Smooth muscle cell (in vitro differentiated cells): ENCODE data around the gene EFNA3. TPM values are rescaled to one million over a fixed set of nuclear protein-coding genes. Genes with fewer than 3 reads are reported as not detected.

Source experiments
- DNase-seq: peaks from one replicate; lab custom pipeline; 2025; ENCODE audit not compliant: unreplicated experiment; lab: John Stamatoyannopoulos, UW
- H2AFZ ChIP-seq: fragments of 200-600 bp; sonication (generic); 2 replicates; pipeline ENCODE4 v1.6.0; 2016; ENCODE audit warnings: antibody characterized with exemption, low read depth, mild to moderate bottlenecking
- H3F3A ChIP-seq: fragments of 200-600 bp; sonication (generic); 2 replicates; pipeline ENCODE4 v1.6.0; 2017; ENCODE audit warnings: antibody characterized with exemption, low read depth
- H3K27ac ChIP-seq: fragments of 200-600 bp; sonication (generic); 2 replicates; pipeline ENCODE4 v1.5.1; 2016; ENCODE audit warnings: low read depth, mild to moderate bottlenecking
- H3K27me3 ChIP-seq: fragments of 200-600 bp; sonication (generic); 2 replicates; pipeline ENCODE4 v1.6.1; 2016; ENCODE audit warnings: low read depth, mild to moderate bottlenecking
- H3K36me3 ChIP-seq: fragments of 200-600 bp; sonication (generic); 2 replicates; pipeline ENCODE4 v1.5.1; 2016; ENCODE audit warnings: low read depth
- H3K4me1 ChIP-seq: fragments of 200-600 bp; sonication (generic); 2 replicates; pipeline ENCODE4 v1.5.1; 2016; ENCODE audit warnings: low read depth
- H3K4me2 ChIP-seq: fragments of 200-600 bp; sonication (generic); 2 replicates; pipeline ENCODE4 v1.6.0; 2016; ENCODE audit warnings: mild to moderate bottlenecking
- H3K4me3 ChIP-seq: fragments of 200-600 bp; sonication (generic); 2 replicates; pipeline ENCODE4 v1.5.1; 2016; ENCODE audit warnings: mild to moderate bottlenecking
- H3K79me2 ChIP-seq: fragments of 200-600 bp; sonication (generic); 2 replicates; pipeline ENCODE4 v1.6.0; 2016; ENCODE audit warnings: low read depth, mild to moderate bottlenecking
- H3K9ac ChIP-seq: fragments of 200-600 bp; sonication (generic); 2 replicates; pipeline ENCODE4 v1.6.0; 2016; ENCODE audit warnings: low read depth
- H3K9me3 ChIP-seq: fragments of 200-600 bp; sonication (generic); replicated peaks from 2 replicates; pipeline ENCODE4 v1.5.1; 2016; ENCODE audit warnings: low read depth
- H4K20me1 ChIP-seq: fragments of 200-600 bp; sonication (generic); 2 replicates; pipeline ENCODE4 v1.6.0; 2016; ENCODE audit warnings: low read depth
- CTCF ChIP-seq: fragments of 200-600 bp; sonication (generic); IDR thresholded peaks from 2 replicates; pipeline ENCODE4 v1.5.1; 2017; ENCODE audit warnings: borderline replicate concordance, mild to moderate bottlenecking, antibody characterized with exemption; ENCODE audit not compliant: insufficient read depth, poor library complexity, severe bottlenecking
- WGBS: methylation state at CpG from one replicate; pipeline ENCODE4 v1.1.7; 2016; ENCODE audit warnings: low lambda C conversion rate; 5-methylcytosine and 5-hydroxymethylcytosine counted together
- polyA plus RNA-seq: library from polyadenylated mRNA; unstranded; fragments of >200 nt; fragmentation: Nextera tagmentation; extraction: Ambion mirVana; gene quantifications from 2 replicates; pipeline ENCODE4 v1.2.1, GENCODE V29; 2016
- total RNA-seq: library from RNA; depleted of rRNA; stranded (reverse); fragments of >200 nt; gene quantifications from 2 replicates; pipeline ENCODE4 v1.2.3, GENCODE V29; 2014

EFNA3 gene
- total and polyA plus RNA-seq, 2 experiments from 2014 or later: 5.2 to 9.1 TPM

GRCh38 chr1:155037851-155038441, 40.7 kb upstream of the EFNA3 start:
- H3K27ac ChIP-seq: no peak overlapping the region
- no peaks in the 10 kb centered on the region for H3F3A ChIP-seq
- H3K4me2 ChIP-seq: no peak overlapping the region
- no peaks in the 10 kb centered on the region for H4K20me1 ChIP-seq
- no peaks in the 10 kb centered on the region for H3K79me2 ChIP-seq
- H3K9ac ChIP-seq: no peak overlapping the region
- H3K27me3 ChIP-seq: no peaks in the 10 kb centered on the region
- no peak overlapping the region for H3K4me3 ChIP-seq
- TF ChIP-seq CTCF: no peak
- H2AFZ ChIP-seq: no peak overlapping the region
- H3K9me3 ChIP-seq: no peaks in the 10 kb centered on the region
- WGBS: 88% methylated on average over 6 of the region's 6 CpGs
- no peak for DNase-seq
- H3K36me3 ChIP-seq: no peaks in the 10 kb centered on the region
- no peaks in the 10 kb centered on the region for H3K4me1 ChIP-seq

GRCh38 chr1:155038602-155039307, 39.9 kb upstream of the EFNA3 start:
- no peaks in the 10 kb centered on the region for H3K36me3 ChIP-seq
- no peak overlapping the region for H3K9ac ChIP-seq
- no peak for TF ChIP-seq CTCF
- H3K4me3 ChIP-seq: no peak overlapping the region
- no peaks in the 10 kb centered on the region for H3K79me2 ChIP-seq
- no peak overlapping the region for H3K27ac ChIP-seq
- no peaks in the 10 kb centered on the region for H3K4me1 ChIP-seq
- DNase-seq: no peak
- WGBS: 49% methylated on average over 8 of the region's 8 CpGs
- H2AFZ ChIP-seq: no peak overlapping the region
- no peaks in the 10 kb centered on the region for H3K9me3 ChIP-seq
- no peaks in the 10 kb centered on the region for H3F3A ChIP-seq
- no peaks in the 10 kb centered on the region for H4K20me1 ChIP-seq
- no peak overlapping the region for H3K4me2 ChIP-seq
- no peaks in the 10 kb centered on the region for H3K27me3 ChIP-seq

GRCh38 chr1:155039308-155039669, 39.3 kb upstream of the EFNA3 start:
- no peak overlapping the region for H3K4me3 ChIP-seq
- H4K20me1 ChIP-seq: no peaks in the 10 kb centered on the region
- no peaks in the 10 kb centered on the region for H3K4me1 ChIP-seq
- TF ChIP-seq CTCF: no peak
- no peaks in the 10 kb centered on the region for H3K27me3 ChIP-seq
- H3K36me3 ChIP-seq: no peaks in the 10 kb centered on the region
- H3K79me2 ChIP-seq: no peaks in the 10 kb centered on the region
- no peaks in the 10 kb centered on the region for H3F3A ChIP-seq
- DNase-seq: no peak
- H3K9ac ChIP-seq: no peak overlapping the region
- no peak overlapping the region for H3K4me2 ChIP-seq
- WGBS: 84% methylated on average over 4 of the region's 4 CpGs
- no peak overlapping the region for H2AFZ ChIP-seq
- no peak overlapping the region for H3K27ac ChIP-seq
- H3K9me3 ChIP-seq: no peaks in the 10 kb centered on the region
